Spleen (tissue), 11 donors: ENCODE data around the gene TAOK1. TPM values are rescaled to one million over a fixed set of nuclear protein-coding genes. Genes with fewer than 3 reads are reported as not detected.

Experiments
- DNase-seq: peaks from one replicate; pipeline ENCODE4 v3.0.0-alpha.2; 2020
- H3K27ac ChIP-seq, 8 donors: fragments of 200-600 bp; sonication (generic) in 7 of 8; 1 replicate in 4 of 8; 2 replicates in 4 of 8; pipeline versions ENCODE4 v1.5.0 to v1.8.0; 2016 to 2021; ENCODE audit warnings: inconsistent platforms in 4 of 8, mild to moderate bottlenecking in 4 of 8, moderate library complexity in 1 of 8
- H3K27me3 ChIP-seq, 7 donors: fragments of 200-600 bp; sonication (generic) in 6 of 7; replicated peaks in 1 of 7; 1 replicate in 4 of 7; 2 replicates in 3 of 7; pipeline versions ENCODE4 v1.5.0 to v1.8.0; 2016 to 2021; ENCODE audit warnings: inconsistent platforms in 3 of 7, mild to moderate bottlenecking in 1 of 7
- H3K36me3 ChIP-seq, 6 donors: fragments of 200-600 bp; sonication (generic) in 5 of 6; 1 replicate in 4 of 6; 2 replicates in 2 of 6; pipeline versions ENCODE4 v1.5.0 to v1.8.0; 2016 to 2021; ENCODE audit warnings: inconsistent platforms in 2 of 6
- H3K4me1 ChIP-seq, 6 donors: fragments of 200-600 bp; sonication (generic) in 5 of 6; 1 replicate in 3 of 6; 2 replicates in 3 of 6; pipeline versions ENCODE4 v1.5.0 to v1.8.0; 2016 to 2021; ENCODE audit warnings: inconsistent platforms in 3 of 6
- H3K4me3 ChIP-seq, 8 donors: fragments of 200-600 bp; sonication (generic) in 7 of 8; 1 replicate in 4 of 8; 2 replicates in 4 of 8; pipeline versions ENCODE4 v1.5.0 to v1.8.0; 2016 to 2021; ENCODE audit warnings: inconsistent platforms in 4 of 8, mild to moderate bottlenecking in 4 of 8, moderate library complexity in 2 of 8
- H3K9me3 ChIP-seq, 8 donors: fragments of 200-600 bp; sonication (generic) in 7 of 8; 1 replicate in 4 of 8; 2 replicates in 4 of 8; pipeline versions ENCODE4 v1.5.0 to v1.8.0; 2016 to 2021; ENCODE audit warnings: inconsistent platforms in 4 of 8
- POLR2A ChIP-seq, 3 donors: fragments of 450-650 bp; IDR thresholded peaks; one replicate each; pipeline ENCODE4 v1.5.1; 2017; ENCODE audit warnings: antibody characterized with exemption in 3 of 3, mild to moderate bottlenecking in 1 of 3
- POLR2AphosphoS5 ChIP-seq, 3 donors: sonication (generic); formaldehyde crosslinking; IDR thresholded peaks; one replicate each; pipeline ENCODE4 v1.5.1; 2017; ENCODE audit warnings: antibody characterized with exemption in 3 of 3
- WGBS, 5 donors: extraction: QIAGEN DNeasy Blood & Tissue Kit in 3 of 5; methylation state at CpG; one replicate each; pipeline versions ENCODE4 v1.1.5 to v1.1.7; 2013 to 2018; 5-methylcytosine and 5-hydroxymethylcytosine counted together
- intact Hi-C: fragments of 100-400 bp; cut with DNase I; formaldehyde crosslinking; loops from one replicate; pipeline ENCODE4 v1.15.0; 2023; ENCODE audit warnings: low total_unique reads
- polyA plus RNA-seq, 3 donors: library from polyadenylated mRNA; stranded (reverse); fragments of 200-250 nt; gene quantifications; one replicate each; pipeline ENCODE4 v1.2.1, GENCODE V29; 2013
- total RNA-seq, 7 donors: library from RNA; depleted of rRNA in 3 of 7; stranded (reverse); fragments of >200 nt in 3 of 7; fragmentation: NEBNext Ultra II Directional in 4 of 7; extraction: Animal tissue kit (Norgen Biotek cat#: 25700) in 4 of 7; gene quantifications; one replicate each; pipeline versions ENCODE4 v1.1.0 to v1.2.1, GENCODE V29; 2016 to 2021
- TF ChIP-seq, protein P1 (sequence below), 11 experiments: fragments of 200-600 bp in 7 of 11; fragments of 450-650 bp in 4 of 11; sonication (generic) in 4 of 11; IDR thresholded peaks in 8 of 11; conservative IDR thresholded peaks in 3 of 11; 1 replicate in 7 of 11; 2 replicates in 4 of 11; pipeline versions ENCODE4 v1.4.0 to v1.8.0; 2016 to 2021; ENCODE audit warnings: antibody characterized with exemption in 11 of 11, inconsistent platforms in 4 of 11, mild to moderate bottlenecking in 1 of 11
- donor health status: healthy with polysubstance abuse.
- donor health status: DM: no; HTN: no; CAD: no; lungs with moderate emphysema.
- donor health status: DM: no; HTN: no; CAD: no.
- donor health status: Bipolar disorder and iron deficiency.
- donor health status: healthy.
- donor health status: DM: no; HTN: no; CAD: no.
- donor health status: DM: yes; HTN: yes; CAD: no.

The TAOK1 gene
- total and polyA plus RNA-seq, 10 donors: 5.1 to 88.5 (median 56.9) TPM

DNA sequence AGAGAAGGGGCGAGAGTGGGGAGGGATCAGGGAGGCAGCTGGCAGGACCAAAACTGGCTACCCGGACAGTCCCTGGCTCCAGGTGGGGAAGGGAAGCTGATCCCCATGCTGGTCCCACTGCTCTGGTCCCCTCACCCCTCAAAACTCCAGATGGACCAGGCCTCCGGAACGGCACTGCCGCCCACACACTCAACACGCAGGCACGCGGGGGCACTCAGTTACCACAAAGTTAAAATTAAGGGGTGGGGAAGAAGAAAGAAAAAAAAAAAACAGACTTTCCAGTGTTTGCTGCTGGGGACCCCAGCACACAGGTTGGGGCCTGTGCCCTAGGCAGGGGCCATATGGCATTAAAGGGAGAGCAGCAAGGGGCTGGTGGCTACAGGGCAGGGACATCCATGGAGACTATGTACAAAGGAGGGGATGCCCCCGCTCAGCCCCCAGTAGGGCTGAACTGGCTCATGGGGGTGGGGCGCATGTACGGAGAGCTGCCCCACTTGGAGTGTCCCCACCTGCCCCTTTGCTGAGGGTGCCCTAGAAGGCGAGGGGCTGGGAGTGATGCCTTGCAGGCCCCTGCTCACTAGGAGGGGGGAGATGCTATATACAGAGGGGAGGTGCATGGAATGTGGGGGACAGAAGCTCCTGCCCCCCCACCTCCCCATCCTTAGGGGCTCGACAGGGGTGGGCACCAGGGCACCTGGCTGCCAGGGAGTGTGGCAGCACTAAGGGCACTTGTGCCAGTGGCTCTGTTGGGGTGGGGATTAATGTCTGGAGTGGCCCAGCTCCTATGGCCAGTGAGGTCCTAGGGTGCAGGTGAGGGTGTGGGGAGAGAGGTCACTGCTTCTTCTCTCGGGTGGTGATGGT is 183.9 kb downstream of the TAOK1 start:
- TF ChIP-seq POLR2A (IDR thresholded peaks at IDR 0.05) (no peak), POLR2AphosphoS5 (IDR thresholded peaks at IDR 0.05) (no peak)
- TF ChIP-seq, protein P1, sequence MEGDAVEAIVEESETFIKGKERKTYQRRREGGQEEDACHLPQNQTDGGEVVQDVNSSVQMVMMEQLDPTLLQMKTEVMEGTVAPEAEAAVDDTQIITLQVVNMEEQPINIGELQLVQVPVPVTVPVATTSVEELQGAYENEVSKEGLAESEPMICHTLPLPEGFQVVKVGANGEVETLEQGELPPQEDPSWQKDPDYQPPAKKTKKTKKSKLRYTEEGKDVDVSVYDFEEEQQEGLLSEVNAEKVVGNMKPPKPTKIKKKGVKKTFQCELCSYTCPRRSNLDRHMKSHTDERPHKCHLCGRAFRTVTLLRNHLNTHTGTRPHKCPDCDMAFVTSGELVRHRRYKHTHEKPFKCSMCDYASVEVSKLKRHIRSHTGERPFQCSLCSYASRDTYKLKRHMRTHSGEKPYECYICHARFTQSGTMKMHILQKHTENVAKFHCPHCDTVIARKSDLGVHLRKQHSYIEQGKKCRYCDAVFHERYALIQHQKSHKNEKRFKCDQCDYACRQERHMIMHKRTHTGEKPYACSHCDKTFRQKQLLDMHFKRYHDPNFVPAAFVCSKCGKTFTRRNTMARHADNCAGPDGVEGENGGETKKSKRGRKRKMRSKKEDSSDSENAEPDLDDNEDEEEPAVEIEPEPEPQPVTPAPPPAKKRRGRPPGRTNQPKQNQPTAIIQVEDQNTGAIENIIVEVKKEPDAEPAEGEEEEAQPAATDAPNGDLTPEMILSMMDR (IDR thresholded peaks at IDR 0.05 in 8 of 11, conservative IDR thresholded peaks at IDR 0.05 in 3 of 11): no peak
- no peaks in the 10 kb centered on the region for H3K9me3 ChIP-seq
- intact Hi-C loops: no loop called here
- no peaks in the 10 kb centered on the region for H3K27me3 ChIP-seq
- peaks cover 0 to 74% (median 50%) of the 10 kb centered on the region in 6 donors for H3K36me3 ChIP-seq
- no peak overlapping the region for H3K4me3 ChIP-seq
- H3K4me1 ChIP-seq: peaks cover 8 to 71% (median 34%) of the 10 kb centered on the region in 6 donors
- WGBS, 5 donors: 85 to 92% (median 89%) methylated on average over 13 to 14 of the region's 14 CpGs
- no peak overlapping the region for H3K27ac ChIP-seq
- DNase-seq: peak; percentile 70

GRCh38 chr17:29574732-29575510 is 184.8 kb downstream of the TAOK1 start:
- WGBS, 5 donors: 84 to 91% (median 89%) methylated on average over 11 to 17 of the region's 17 CpGs
- Histone ChIP-seq H3K27me3 (no peaks in the 10 kb centered on the region), H3K9me3 (no peaks in the 10 kb centered on the region), H3K27ac (no peak overlapping the region), H3K4me3 (no peak overlapping the region), H3K4me1 (peaks cover 0 to 63% (median 27%) of the 10 kb centered on the region in 6 donors), H3K36me3 (peaks cover 0 to 83% (median 52%) of the 10 kb centered on the region in 6 donors)
- TF ChIP-seq, protein P1 (IDR thresholded peaks at IDR 0.05 in 8 of 11, conservative IDR thresholded peaks at IDR 0.05 in 3 of 11): no peak
- no peak for TF ChIP-seq POLR2A (IDR thresholded peaks at IDR 0.05)
- TF ChIP-seq POLR2AphosphoS5 (IDR thresholded peaks at IDR 0.05): peak in 1 of 3 donors; percentile 35
- intact Hi-C loops: no loop called here
- DNase-seq: peak; percentile 65

- Histone ChIP-seq H3K36me3 (peaks cover 0 to 90% (median 52%) of the 10 kb centered on the region in 6 donors), H3K4me3 (no peak overlapping the region), H3K4me1 (peaks cover 6 to 70% (median 32%) of the 10 kb centered on the region in 6 donors), H3K27me3 (no peaks in the 10 kb centered on the region), H3K9me3 (no peaks in the 10 kb centered on the region), H3K27ac (no peak overlapping the region)
- peak; percentile 77 for DNase-seq
- no peak for TF ChIP-seq POLR2A (IDR thresholded peaks at IDR 0.05)
- peak in 1 of 3 donors; percentile 45 for TF ChIP-seq POLR2AphosphoS5 (IDR thresholded peaks at IDR 0.05)
- 91 to 95% (median 93%) methylated on average over 21 to 28 of the region's 28 CpGs for WGBS, 5 donors
- intact Hi-C loops: no loop called here
These were observed 185.5 kb downstream of the TAOK1 start for GRCh38 chr17:29575511-29576213.

GRCh38 chr17:29576214-29577000 is 186.2 kb downstream of the TAOK1 start:
- 90 to 96% (median 94%) methylated on average over 9 to 37 of the region's 37 CpGs for WGBS, 5 donors
- intact Hi-C loops: no loop called here
- TF ChIP-seq POLR2A (IDR thresholded peaks at IDR 0.05): no peak
- TF ChIP-seq POLR2AphosphoS5 (IDR thresholded peaks at IDR 0.05): no peak
- TF ChIP-seq, protein P1 (IDR thresholded peaks at IDR 0.05 in 8 of 11, conservative IDR thresholded peaks at IDR 0.05 in 3 of 11): no peak
- peaks cover 0 to 97% (median 58%) of the 10 kb centered on the region in 6 donors for H3K36me3 ChIP-seq
- peak; percentile 75 for DNase-seq
- H3K4me1 ChIP-seq: peaks cover 6 to 74% (median 31%) of the 10 kb centered on the region in 6 donors
- H3K27me3 ChIP-seq: no peaks in the 10 kb centered on the region
- H3K27ac ChIP-seq: no peak overlapping the region
- no peaks in the 10 kb centered on the region for H3K9me3 ChIP-seq
- H3K4me3 ChIP-seq: no peak overlapping the region
